SK-N-SH (cell line): ENCODE data around the gene TNFAIP3. TPM values are rescaled to one million over a fixed set of nuclear protein-coding genes. Genes with fewer than 3 reads are reported as not detected.

Experiments
- CTCF ChIA-PET: fragments of 300-600, 350-600 bp; formaldehyde crosslinking; extraction: SDS; loops from one replicate; lab custom pipeline; 2021; lab: Yijun Ruan, JAX
- POLR2A ChIA-PET: fragments of 350-600 bp; sonication (Branson Sonifier 250); formaldehyde crosslinking; extraction: SDS; loops from one replicate; lab custom pipeline; 2020; ENCODE audit warnings: antibody characterized with exemption, inconsistent platforms; lab: Yijun Ruan, JAX
- DNase-seq: peaks from one replicate; pipeline ENCODE4 v3.0.0; 2012
- H2AFZ ChIP-seq: fragments of 200-600 bp; sonication (generic); 2 replicates; pipeline ENCODE4 v1.8.1; 2016; ENCODE audit warnings: antibody characterized with exemption, mild to moderate bottlenecking, low read depth
- H3F3A ChIP-seq: fragments of 200-600 bp; sonication (generic); replicated peaks from 2 replicates; pipeline ENCODE3; 2016; ENCODE audit warnings: antibody characterized with exemption, mild to moderate bottlenecking; ENCODE audit not compliant: insufficient read depth
- H3K27ac ChIP-seq, 2 experiments: fragments of 200-500 bp in 1 of 2; fragments of 200-600 bp in 1 of 2; sonication (Bioruptor generic) in 1 of 2; sonication (generic), shearing (Covaris generic) in 1 of 2; 2 replicates each; pipeline versions ENCODE4 v1.5.1 to v1.6.1; 2014 to 2016; ENCODE audit warnings: low read depth in 2 of 2, inconsistent platforms in 1 of 2, low read length in 1 of 2, mild to moderate bottlenecking in 1 of 2, mixed read lengths in 1 of 2
- H3K27me3 ChIP-seq: fragments of 200-600 bp; sonication (generic), shearing (Covaris generic); 2 replicates; pipeline ENCODE4 v1.6.1; 2016; ENCODE audit warnings: mixed run types; ENCODE audit not compliant: insufficient read depth
- H3K36me3 ChIP-seq, 2 experiments: fragments of 200-500 bp in 1 of 2; fragments of 200-600 bp in 1 of 2; sonication (Bioruptor generic) in 1 of 2; sonication (generic) in 1 of 2; replicated peaks in 1 of 2; 2 replicates each; pipeline versions ENCODE3 to v1.5.1; 2014 to 2016; ENCODE audit warnings: low read length in 1 of 2, mild to moderate bottlenecking in 1 of 2; ENCODE audit not compliant: insufficient read depth in 2 of 2, control insufficient read depth in 1 of 2
- H3K4me1 ChIP-seq, 2 experiments: fragments of 200-500 bp in 1 of 2; fragments of 200-600 bp in 1 of 2; sonication (Bioruptor generic) in 1 of 2; sonication (generic), shearing (Covaris generic) in 1 of 2; 2 replicates each; pipeline versions ENCODE4 v1.5.1 to v1.6.1; 2014 to 2016; ENCODE audit warnings: low read depth in 1 of 2, low read length in 1 of 2, mixed run types in 1 of 2; ENCODE audit not compliant: insufficient read depth in 2 of 2, control insufficient read depth in 1 of 2
- H3K4me2 ChIP-seq: fragments of 200-600 bp; sonication (generic), shearing (Covaris generic); 2 replicates; pipeline ENCODE4 v1.6.1; 2017; ENCODE audit warnings: mixed run types
- H3K4me3 ChIP-seq, 2 experiments: fragments of 200-500 bp in 1 of 2; fragments of 200-600 bp in 1 of 2; sonication (Bioruptor generic) in 1 of 2; sonication (generic), shearing (Covaris generic) in 1 of 2; 2 replicates each; pipeline versions ENCODE4 v1.5.1 to v1.8.1; 2014 to 2016; ENCODE audit warnings: low read depth in 2 of 2, inconsistent platforms in 1 of 2, low read length in 1 of 2, mild to moderate bottlenecking in 1 of 2, mixed read lengths in 1 of 2, moderate library complexity in 1 of 2
- H3K79me2 ChIP-seq: fragments of 200-600 bp; sonication (generic); 2 replicates; pipeline ENCODE4 v1.8.1; 2017; ENCODE audit warnings: mild to moderate bottlenecking; ENCODE audit not compliant: insufficient read depth
- H3K9ac ChIP-seq: fragments of 200-600 bp; sonication (generic); 2 replicates; pipeline ENCODE4 v1.6.1; 2017; ENCODE audit warnings: mixed run types
- H3K9me2 ChIP-seq: fragments of 200-600 bp; sonication (generic); 2 replicates; pipeline ENCODE4 v1.6.1; 2017; ENCODE audit warnings: mixed run types
- H3K9me3 ChIP-seq: fragments of 200-600 bp; sonication (generic); 2 replicates; pipeline ENCODE4 v1.6.1; 2017; ENCODE audit warnings: mixed run types, mild to moderate bottlenecking, moderate library complexity
- H4K20me1 ChIP-seq: fragments of 200-600 bp; sonication (generic); 2 replicates; pipeline ENCODE4 v1.6.1; 2017; ENCODE audit warnings: mild to moderate bottlenecking, mixed run types; ENCODE audit not compliant: insufficient read depth
- ELF1 ChIP-seq: IDR thresholded peaks from 2 replicates; pipeline ENCODE4 v1.4.0; 2012
- FOSL2 ChIP-seq: IDR thresholded peaks from 2 replicates; pipeline ENCODE4 v1.4.0; 2012; ENCODE audit warnings: low read depth, mild to moderate bottlenecking, moderate library complexity, borderline replicate concordance
- GABPA ChIP-seq: IDR thresholded peaks from 2 replicates; pipeline ENCODE4 v1.4.0; 2012; ENCODE audit warnings: low read depth, mild to moderate bottlenecking
- JUND ChIP-seq: IDR thresholded peaks from 2 replicates; pipeline ENCODE4 v1.4.0; 2012
- NFIC ChIP-seq: IDR thresholded peaks from 2 replicates; pipeline ENCODE4 v1.4.0; 2012; ENCODE audit warnings: borderline replicate concordance
- RAD21 ChIP-seq: IDR thresholded peaks from 2 replicates; pipeline ENCODE4 v1.6.1; 2012; ENCODE audit warnings: mild to moderate bottlenecking, low read length
- SIN3A ChIP-seq: IDR thresholded peaks from 2 replicates; pipeline ENCODE4 v1.6.1; 2012; ENCODE audit warnings: low read depth, mild to moderate bottlenecking, low read length, moderate library complexity, borderline replicate concordance
- SMC3 ChIP-seq: IDR thresholded peaks from 2 replicates; pipeline ENCODE4 v1.6.1; 2012; ENCODE audit warnings: low read depth, low read length, improper control_type of control experiment
- TAF1 ChIP-seq: IDR thresholded peaks from 2 replicates; pipeline ENCODE4 v1.6.1; 2012; ENCODE audit warnings: low read depth, mild to moderate bottlenecking, low read length, moderate library complexity, borderline replicate concordance
- WGBS: methylation state at CpG from one replicate; pipeline ENCODE4 v1.1.6; 2017; ENCODE audit warnings: low lambda C conversion rate; 5-methylcytosine and 5-hydroxymethylcytosine counted together
- polyA plus RNA-seq, 3 experiments: library from polyadenylated mRNA; depleted of rRNA; stranded (reverse); fragments of >200 nt; gene quantifications; 2 replicates each; pipeline ENCODE4 v1.2.3, GENCODE V29; 2012
- TF ChIP-seq, protein P1 (sequence below): fragments of 200-600 bp; sonication (generic); IDR thresholded peaks from 2 replicates; pipeline ENCODE4 v1.6.1; 2017; ENCODE audit warnings: antibody characterized with exemption, mild to moderate bottlenecking, moderate library complexity
- TF ChIP-seq, protein P2 (sequence below): IDR thresholded peaks from 2 replicates; pipeline ENCODE4 v1.6.1; 2012; ENCODE audit warnings: mild to moderate bottlenecking, low read depth, low read length, moderate library complexity
- TF ChIP-seq, protein P3 (sequence below): IDR thresholded peaks from 2 replicates; pipeline ENCODE4 v1.4.0; 2012; ENCODE audit warnings: low read depth, borderline replicate concordance
- TF ChIP-seq, protein P4 (sequence below): IDR thresholded peaks from 2 replicates; pipeline ENCODE4 v1.4.0; 2012; ENCODE audit warnings: low read depth
- TF ChIP-seq, protein P5 (sequence below): fragments of 150-350 bp; IDR thresholded peaks from 2 replicates; pipeline ENCODE4 v1.6.1; 2017; ENCODE audit warnings: antibody characterized with exemption, low read length, low read depth, borderline replicate concordance

Gene TNFAIP3
- 1.0 and 1.1 TPM in 2 replicates for polyA plus RNA-seq (2012; rRNA removed)
- 0.42 and 0.45 TPM in 2 replicates for polyA plus RNA-seq (2012; cell fraction: cytosol; rRNA removed)
- 2.4 and 3.2 TPM in 2 replicates for polyA plus RNA-seq (2012; cell fraction: nucleus; rRNA removed)

DNA sequence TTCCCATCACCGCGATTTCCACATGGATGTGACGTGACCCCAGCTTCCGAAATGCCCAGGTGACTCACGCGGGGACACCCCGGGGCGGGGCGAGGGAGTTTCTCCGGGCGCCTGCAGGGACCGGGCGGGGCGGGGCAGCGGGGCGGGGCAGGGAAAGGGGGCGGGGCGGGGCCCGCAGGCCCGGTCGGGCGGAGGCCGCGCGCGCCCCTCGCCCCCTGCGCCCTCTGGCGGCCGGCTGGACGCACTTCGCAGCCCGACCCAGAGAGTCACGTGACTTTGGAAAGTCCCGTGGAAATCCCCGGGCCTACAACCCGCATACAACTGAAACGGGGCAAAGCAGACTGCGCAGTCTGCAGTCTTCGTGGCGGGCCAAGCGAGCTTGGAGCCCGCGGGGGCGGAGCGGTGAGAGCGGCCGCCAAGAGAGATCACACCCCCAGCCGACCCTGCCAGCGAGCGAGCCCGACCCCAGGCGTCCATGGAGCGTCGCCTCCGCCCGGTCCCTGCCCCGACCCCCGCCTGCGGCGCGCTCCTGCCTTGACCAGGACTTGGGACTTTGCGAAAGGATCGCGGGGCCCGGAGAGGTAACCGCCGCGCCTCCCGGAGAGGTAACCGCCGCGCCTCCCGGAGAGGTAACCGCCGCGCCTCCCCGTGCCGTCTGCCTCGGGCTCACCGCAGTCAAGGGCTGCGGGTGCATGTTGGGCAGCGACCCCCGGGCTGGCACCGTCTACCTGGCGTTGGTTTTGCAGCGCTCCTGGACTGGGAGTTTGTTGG, at the start of gene TNFAIP3:
TSS of gene TNFAIP3 (plus strand) at position 346 of the 771 bp plus-strand sequence. CDS start 3,969 bp downstream, outside the sequence.
- Histone ChIP-seq H3K27me3 (no peaks in the 10 kb centered on the region; the same call in 1 of the 2 replicates), H3K9me2 (no peaks in the 10 kb centered on the region), H3K36me3 (no peaks in the 10 kb centered on the region), H3K4me3 (peak within 1 kb of the TSS; percentile 57 to 69), H3K27ac (no peak within 1 kb of the TSS), H3K4me2 (peak within 1 kb of the TSS; percentile 91), H3F3A (peaks cover 10% of the 10 kb centered on the region), H3K9ac (peak within 1 kb of the TSS; percentile 61; the same call in 1 of the 2 replicates), H3K9me3 (no peaks in the 10 kb centered on the region), H2AFZ (peak within 1 kb of the TSS; percentile 97), H3K79me2 (no peaks in the 10 kb centered on the region), H3K4me1 (peaks cover 0 to 8% of the 10 kb centered on the region in 2 experiments; a peak in 1 of 4 replicates), H4K20me1 (no peaks in the 10 kb centered on the region)
- POLR2A ChIA-PET: no interaction called here
- peak; percentile 97 for DNase-seq
- CTCF ChIA-PET: interaction anchor here (0.6 to 2.7 kb wide), 16 partner anchors 8 to 773 kb away, joined by 3 to 17 read pairs (median 4); no protein-coding TSS in a partner anchor
- peak; percentile 49; the same call in 1 of the 2 replicates for TF ChIP-seq TAF1
- TF ChIP-seq, protein P1, sequence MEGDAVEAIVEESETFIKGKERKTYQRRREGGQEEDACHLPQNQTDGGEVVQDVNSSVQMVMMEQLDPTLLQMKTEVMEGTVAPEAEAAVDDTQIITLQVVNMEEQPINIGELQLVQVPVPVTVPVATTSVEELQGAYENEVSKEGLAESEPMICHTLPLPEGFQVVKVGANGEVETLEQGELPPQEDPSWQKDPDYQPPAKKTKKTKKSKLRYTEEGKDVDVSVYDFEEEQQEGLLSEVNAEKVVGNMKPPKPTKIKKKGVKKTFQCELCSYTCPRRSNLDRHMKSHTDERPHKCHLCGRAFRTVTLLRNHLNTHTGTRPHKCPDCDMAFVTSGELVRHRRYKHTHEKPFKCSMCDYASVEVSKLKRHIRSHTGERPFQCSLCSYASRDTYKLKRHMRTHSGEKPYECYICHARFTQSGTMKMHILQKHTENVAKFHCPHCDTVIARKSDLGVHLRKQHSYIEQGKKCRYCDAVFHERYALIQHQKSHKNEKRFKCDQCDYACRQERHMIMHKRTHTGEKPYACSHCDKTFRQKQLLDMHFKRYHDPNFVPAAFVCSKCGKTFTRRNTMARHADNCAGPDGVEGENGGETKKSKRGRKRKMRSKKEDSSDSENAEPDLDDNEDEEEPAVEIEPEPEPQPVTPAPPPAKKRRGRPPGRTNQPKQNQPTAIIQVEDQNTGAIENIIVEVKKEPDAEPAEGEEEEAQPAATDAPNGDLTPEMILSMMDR: peak; percentile 56
- TF ChIP-seq, protein P2, sequence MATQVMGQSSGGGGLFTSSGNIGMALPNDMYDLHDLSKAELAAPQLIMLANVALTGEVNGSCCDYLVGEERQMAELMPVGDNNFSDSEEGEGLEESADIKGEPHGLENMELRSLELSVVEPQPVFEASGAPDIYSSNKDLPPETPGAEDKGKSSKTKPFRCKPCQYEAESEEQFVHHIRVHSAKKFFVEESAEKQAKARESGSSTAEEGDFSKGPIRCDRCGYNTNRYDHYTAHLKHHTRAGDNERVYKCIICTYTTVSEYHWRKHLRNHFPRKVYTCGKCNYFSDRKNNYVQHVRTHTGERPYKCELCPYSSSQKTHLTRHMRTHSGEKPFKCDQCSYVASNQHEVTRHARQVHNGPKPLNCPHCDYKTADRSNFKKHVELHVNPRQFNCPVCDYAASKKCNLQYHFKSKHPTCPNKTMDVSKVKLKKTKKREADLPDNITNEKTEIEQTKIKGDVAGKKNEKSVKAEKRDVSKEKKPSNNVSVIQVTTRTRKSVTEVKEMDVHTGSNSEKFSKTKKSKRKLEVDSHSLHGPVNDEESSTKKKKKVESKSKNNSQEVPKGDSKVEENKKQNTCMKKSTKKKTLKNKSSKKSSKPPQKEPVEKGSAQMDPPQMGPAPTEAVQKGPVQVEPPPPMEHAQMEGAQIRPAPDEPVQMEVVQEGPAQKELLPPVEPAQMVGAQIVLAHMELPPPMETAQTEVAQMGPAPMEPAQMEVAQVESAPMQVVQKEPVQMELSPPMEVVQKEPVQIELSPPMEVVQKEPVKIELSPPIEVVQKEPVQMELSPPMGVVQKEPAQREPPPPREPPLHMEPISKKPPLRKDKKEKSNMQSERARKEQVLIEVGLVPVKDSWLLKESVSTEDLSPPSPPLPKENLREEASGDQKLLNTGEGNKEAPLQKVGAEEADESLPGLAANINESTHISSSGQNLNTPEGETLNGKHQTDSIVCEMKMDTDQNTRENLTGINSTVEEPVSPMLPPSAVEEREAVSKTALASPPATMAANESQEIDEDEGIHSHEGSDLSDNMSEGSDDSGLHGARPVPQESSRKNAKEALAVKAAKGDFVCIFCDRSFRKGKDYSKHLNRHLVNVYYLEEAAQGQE: no peak
- TF ChIP-seq, protein P3, sequence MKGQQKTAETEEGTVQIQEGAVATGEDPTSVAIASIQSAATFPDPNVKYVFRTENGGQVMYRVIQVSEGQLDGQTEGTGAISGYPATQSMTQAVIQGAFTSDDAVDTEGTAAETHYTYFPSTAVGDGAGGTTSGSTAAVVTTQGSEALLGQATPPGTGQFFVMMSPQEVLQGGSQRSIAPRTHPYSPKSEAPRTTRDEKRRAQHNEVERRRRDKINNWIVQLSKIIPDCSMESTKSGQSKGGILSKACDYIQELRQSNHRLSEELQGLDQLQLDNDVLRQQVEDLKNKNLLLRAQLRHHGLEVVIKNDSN: peak; percentile 90
- no peak for TF ChIP-seq ELF1
- peak; percentile 51; the same call in 1 of the 2 replicates for TF ChIP-seq FOSL2
- no peak; the same call in 1 of the 2 replicates for TF ChIP-seq GABPA
- TF ChIP-seq SMC3: peak; percentile 44
- no peak for TF ChIP-seq SIN3A
- TF ChIP-seq, protein P4, sequence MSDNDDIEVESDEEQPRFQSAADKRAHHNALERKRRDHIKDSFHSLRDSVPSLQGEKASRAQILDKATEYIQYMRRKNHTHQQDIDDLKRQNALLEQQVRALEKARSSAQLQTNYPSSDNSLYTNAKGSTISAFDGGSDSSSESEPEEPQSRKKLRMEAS: peak; percentile 23; the same call in 1 of the 2 replicates
- TF ChIP-seq RAD21: peak; percentile 27; the same call in 1 of the 2 replicates
- TF ChIP-seq, protein P5, sequence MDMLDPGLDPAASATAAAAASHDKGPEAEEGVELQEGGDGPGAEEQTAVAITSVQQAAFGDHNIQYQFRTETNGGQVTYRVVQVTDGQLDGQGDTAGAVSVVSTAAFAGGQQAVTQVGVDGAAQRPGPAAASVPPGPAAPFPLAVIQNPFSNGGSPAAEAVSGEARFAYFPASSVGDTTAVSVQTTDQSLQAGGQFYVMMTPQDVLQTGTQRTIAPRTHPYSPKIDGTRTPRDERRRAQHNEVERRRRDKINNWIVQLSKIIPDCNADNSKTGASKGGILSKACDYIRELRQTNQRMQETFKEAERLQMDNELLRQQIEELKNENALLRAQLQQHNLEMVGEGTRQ: peak; percentile 56
- 0 out of 2 replicates have a peak, but pooled peaks have one; percentile 45 for TF ChIP-seq JUND
- TF ChIP-seq NFIC: no peak
- under 1% methylated on average over 31 of the region's 87 CpGs for WGBS
